ENCODE results near the gene UTS2B. TPM values are rescaled to one million over a fixed set of nuclear protein-coding genes. Genes with fewer than 3 reads are reported as not detected.

Gene UTS2B
- total and polyA plus RNA-seq, 2 of the 13 experiments (the other 11 are each of a cell fraction or from before 2014, with no cell fraction given) = 0.03 to 0.46 TPM

DNA sequence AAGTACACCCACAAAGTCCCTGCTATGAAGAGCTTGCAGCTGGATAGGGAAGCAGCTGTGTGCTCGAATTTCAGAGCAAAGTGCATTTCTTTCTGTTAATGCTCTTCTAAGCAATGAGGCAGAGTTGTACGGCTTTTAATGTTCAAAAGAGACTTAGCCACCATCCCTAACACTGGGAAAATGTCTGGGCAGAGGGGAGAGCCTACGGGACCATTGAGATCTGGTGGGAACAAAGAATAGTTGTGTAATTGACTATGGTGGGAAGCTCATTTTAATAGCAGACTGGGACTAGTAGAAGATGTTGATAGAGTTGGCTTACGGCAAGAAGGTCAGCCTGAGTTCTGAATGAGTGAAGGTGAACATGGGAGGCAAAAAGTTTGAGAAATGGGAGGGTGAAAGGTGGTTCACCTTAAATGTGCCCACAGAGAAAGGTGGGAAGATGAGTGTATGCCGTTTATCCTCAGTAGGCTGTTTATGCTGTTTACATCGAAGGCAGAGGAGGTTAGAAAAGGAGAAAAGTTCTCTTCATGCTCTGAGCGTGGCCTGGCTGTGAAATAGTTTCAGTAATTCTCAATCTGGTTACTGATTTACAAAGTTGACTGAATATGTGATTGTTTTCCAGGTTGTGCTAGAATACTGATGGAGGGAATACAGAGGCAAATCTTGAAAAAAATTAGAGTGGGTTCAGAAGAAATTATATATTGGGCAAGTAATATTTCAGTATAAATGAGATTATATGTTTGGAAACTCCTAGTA, 22.9 kb upstream of the UTS2B start (continued):
- TF ChIP-seq HDAC1 (CRISPR knock-in tag; IDR thresholded peaks at IDR 0.05) (0 out of 2 replicates have a peak, but pooled peaks have one; percentile 11), MIXL1 (CRISPR knock-in tag; IDR thresholded peaks at IDR 0.05) (peak; percentile 49; the same call in 1 of the 2 replicates), DPF2 (CRISPR knock-in tag; IDR thresholded peaks at IDR 0.05; ENCODE audit: borderline replicate concordance, low read depth) (no peak), SRSF9 (IDR thresholded peaks at IDR 0.05; ENCODE audit: borderline replicate concordance, insufficient read depth, low read depth, low read length, poor library complexity, severe bottlenecking) (no peak), SALL1 (CRISPR knock-in tag; IDR thresholded peaks at IDR 0.05) (peak; percentile 21; the same call in 1 of the 2 replicates), SIX1 (CRISPR knock-in tag; IDR thresholded peaks at IDR 0.05; ENCODE audit: borderline replicate concordance) (peak; percentile 43; the same call in 1 of the 2 replicates), NFYC (CRISPR knock-in tag; IDR thresholded peaks at IDR 0.05) (no peak), NONO (IDR thresholded peaks at IDR 0.05) (no peak), NONO (CRISPR knock-in tag; conservative IDR thresholded peaks at IDR 0.05) (no peak), CHCHD3 (CRISPR knock-in tag; IDR thresholded peaks at IDR 0.05) (no peak), RFX3 (CRISPR knock-in tag; IDR thresholded peaks at IDR 0.05) (peak; percentile 15; the same call in 1 of the 2 replicates), ZMYM4 (CRISPR knock-in tag; IDR thresholded peaks at IDR 0.05) (peak; percentile 66)
- TF ChIP-seq, protein P1, sequence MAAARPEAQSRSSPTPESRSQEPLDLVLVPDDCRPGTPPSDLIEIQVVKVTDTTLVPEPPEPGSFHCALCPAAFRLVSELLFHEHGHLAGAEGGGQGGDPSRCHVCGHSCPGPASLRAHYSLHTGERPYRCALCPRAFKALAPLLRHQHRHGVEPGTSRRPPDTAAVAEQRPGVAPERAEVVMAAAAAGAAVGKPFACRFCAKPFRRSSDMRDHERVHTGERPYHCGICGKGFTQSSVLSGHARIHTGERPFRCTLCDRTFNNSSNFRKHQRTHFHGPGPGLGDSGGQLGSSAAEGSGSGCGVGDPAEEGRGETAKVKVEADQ (CRISPR knock-in tag; IDR thresholded peaks at IDR 0.05; ENCODE audit: borderline replicate concordance) = no peak
- TF ChIP-seq, protein P2, sequence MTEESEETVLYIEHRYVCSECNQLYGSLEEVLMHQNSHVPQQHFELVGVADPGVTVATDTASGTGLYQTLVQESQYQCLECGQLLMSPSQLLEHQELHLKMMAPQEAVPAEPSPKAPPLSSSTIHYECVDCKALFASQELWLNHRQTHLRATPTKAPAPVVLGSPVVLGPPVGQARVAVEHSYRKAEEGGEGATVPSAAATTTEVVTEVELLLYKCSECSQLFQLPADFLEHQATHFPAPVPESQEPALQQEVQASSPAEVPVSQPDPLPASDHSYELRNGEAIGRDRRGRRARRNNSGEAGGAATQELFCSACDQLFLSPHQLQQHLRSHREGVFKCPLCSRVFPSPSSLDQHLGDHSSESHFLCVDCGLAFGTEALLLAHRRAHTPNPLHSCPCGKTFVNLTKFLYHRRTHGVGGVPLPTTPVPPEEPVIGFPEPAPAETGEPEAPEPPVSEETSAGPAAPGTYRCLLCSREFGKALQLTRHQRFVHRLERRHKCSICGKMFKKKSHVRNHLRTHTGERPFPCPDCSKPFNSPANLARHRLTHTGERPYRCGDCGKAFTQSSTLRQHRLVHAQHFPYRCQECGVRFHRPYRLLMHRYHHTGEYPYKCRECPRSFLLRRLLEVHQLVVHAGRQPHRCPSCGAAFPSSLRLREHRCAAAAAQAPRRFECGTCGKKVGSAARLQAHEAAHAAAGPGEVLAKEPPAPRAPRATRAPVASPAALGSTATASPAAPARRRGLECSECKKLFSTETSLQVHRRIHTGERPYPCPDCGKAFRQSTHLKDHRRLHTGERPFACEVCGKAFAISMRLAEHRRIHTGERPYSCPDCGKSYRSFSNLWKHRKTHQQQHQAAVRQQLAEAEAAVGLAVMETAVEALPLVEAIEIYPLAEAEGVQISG (CRISPR knock-in tag; IDR thresholded peaks at IDR 0.05) = 0 out of 2 replicates have a peak, but pooled peaks have one; percentile 26
- TF ChIP-seq, protein P3, sequence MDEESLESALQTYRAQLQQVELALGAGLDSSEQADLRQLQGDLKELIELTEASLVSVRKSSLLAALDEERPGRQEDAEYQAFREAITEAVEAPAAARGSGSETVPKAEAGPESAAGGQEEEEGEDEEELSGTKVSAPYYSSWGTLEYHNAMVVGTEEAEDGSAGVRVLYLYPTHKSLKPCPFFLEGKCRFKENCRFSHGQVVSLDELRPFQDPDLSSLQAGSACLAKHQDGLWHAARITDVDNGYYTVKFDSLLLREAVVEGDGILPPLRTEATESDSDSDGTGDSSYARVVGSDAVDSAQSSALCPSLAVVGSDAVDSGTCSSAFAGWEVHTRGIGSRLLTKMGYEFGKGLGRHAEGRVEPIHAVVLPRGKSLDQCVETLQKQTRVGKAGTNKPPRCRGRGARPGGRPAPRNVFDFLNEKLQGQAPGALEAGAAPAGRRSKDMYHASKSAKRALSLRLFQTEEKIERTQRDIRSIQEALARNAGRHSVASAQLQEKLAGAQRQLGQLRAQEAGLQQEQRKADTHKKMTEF (CRISPR knock-in tag; IDR thresholded peaks at IDR 0.05) = no peak; the same call in 1 of the 2 replicates
- TF ChIP-seq, protein P4, sequence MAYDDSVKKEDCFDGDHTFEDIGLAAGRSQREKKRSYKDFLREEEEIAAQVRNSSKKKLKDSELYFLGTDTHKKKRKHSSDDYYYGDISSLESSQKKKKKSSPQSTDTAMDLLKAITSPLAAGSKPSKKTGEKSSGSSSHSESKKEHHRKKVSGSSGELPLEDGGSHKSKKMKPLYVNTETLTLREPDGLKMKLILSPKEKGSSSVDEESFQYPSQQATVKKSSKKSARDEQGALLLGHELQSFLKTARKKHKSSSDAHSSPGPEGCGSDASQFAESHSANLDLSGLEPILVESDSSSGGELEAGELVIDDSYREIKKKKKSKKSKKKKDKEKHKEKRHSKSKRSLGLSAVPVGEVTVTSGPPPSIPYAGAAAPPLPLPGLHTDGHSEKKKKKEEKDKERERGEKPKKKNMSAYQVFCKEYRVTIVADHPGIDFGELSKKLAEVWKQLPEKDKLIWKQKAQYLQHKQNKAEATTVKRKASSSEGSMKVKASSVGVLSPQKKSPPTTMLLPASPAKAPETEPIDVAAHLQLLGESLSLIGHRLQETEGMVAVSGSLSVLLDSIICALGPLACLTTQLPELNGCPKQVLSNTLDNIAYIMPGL (CRISPR knock-in tag; IDR thresholded peaks at IDR 0.05; ENCODE audit: borderline replicate concordance in 1 of 2, low read depth in 1 of 2) = 0 out of 4 replicates have a peak, but pooled peaks of 1 of the 2 experiments have one; percentile 19
